ENCODE measurements around the gene TCP11X1. TPM values are rescaled to one million over a fixed set of nuclear protein-coding genes. Genes with fewer than 3 reads are reported as not detected.
"Not testable (repeated sequence)": the region's sequence is repeated elsewhere in the genome, so short reads cannot be mapped to it uniquely, and the experiment has no call there.

The TCP11X1 gene
- total RNA-seq (2022) (not detected in 2 replicates), Bru-seq, nascent RNA (not detected), BruChase-seq, experiment 1, labeled RNA remaining after a 2-hour chase (not detected), BruChase-seq, experiment 2, labeled RNA remaining after a 6-hour chase (percentile 7 among the genes with signal in this experiment)
- long read RNA-seq: 0 reads

DNA sequence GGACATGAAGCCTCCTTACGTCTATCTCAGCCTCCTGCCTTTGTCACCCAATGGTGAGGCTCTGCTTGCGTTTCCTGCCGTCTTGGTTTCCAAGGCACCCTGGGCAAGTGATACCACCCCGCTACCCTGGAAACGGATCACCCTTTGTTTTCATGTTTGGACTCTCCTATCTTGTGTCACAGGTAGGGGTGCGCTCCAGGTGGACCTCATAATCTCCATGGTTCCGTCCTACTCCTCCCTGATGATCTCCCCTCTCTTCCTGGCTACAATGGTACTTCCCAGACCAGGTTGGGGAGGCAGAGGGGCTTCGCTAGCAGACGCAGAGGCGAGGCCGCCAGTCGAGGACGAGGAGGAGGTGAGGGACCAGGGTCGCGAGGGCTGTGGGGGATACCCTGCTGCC, at the start of gene TCP11X1:
Gene TCP11X1 (plus strand): TSS at position 316 of the 400 bp plus-strand sequence.
- H3K27ac Mint-ChIP-seq (ENCODE audit: unreplicated experiment); H3K4me1 ChIP-seq; H3K36me3 Mint-ChIP-seq (ENCODE audit: insufficient read depth, unreplicated experiment); H3K4me3 Mint-ChIP-seq (ENCODE audit: unreplicated experiment); CTCF ChIA-PET; BruUV-seq (replicated peaks); intact Hi-C loops (cut with micrococcal nuclease; ENCODE audit: unreplicated experiment); H3K4me3 ChIP-seq (ENCODE audit: low read depth, low read length); H3K9me3 Mint-ChIP-seq (ENCODE audit: unreplicated experiment); H3K4me1 Mint-ChIP-seq (ENCODE audit: low read depth, unreplicated experiment); DNase-seq; POLR2A ChIA-PET; H3K36me3 ChIP-seq (ENCODE audit: control insufficient read depth, insufficient read depth, low read length); H3K9me3 ChIP-seq; H3K27me3 ChIP-seq (replicated peaks; ENCODE audit: control insufficient read depth, insufficient read depth, low read length); H3K27me3 Mint-ChIP-seq (ENCODE audit: insufficient read depth, unreplicated experiment): not testable (repeated sequence)

- no peak overlapping the region for H3K4me3 ChIP-seq (ENCODE audit: low read depth, low read length)
- ChIA-PET CTCF (no interaction called here), POLR2A (no interaction called here)
- no peaks in the 10 kb centered on the region for H3K36me3 ChIP-seq (ENCODE audit: control insufficient read depth, insufficient read depth, low read length)
- Mint-ChIP-seq H3K4me3 (ENCODE audit: unreplicated experiment) (no peak overlapping the region), H3K36me3 (ENCODE audit: insufficient read depth, unreplicated experiment) (no peaks in the 10 kb centered on the region), H3K27ac (ENCODE audit: unreplicated experiment) (no peak overlapping the region), H3K9me3 (ENCODE audit: unreplicated experiment) (no peaks in the 10 kb centered on the region), H3K4me1 (ENCODE audit: low read depth, unreplicated experiment) (no peaks in the 10 kb centered on the region), H3K27me3 (ENCODE audit: insufficient read depth, unreplicated experiment) (no peaks in the 10 kb centered on the region)
- intact Hi-C loops (cut with micrococcal nuclease; ENCODE audit: unreplicated experiment): no loop called here
- no peak for TF ChIP-seq CTCF (IDR thresholded peaks at IDR 0.05; ENCODE audit: insufficient read depth in 1 of 2, low read depth in 1 of 2, low read length in 1 of 2, severe bottlenecking in 1 of 2, unreplicated experiment in 1 of 2)
- BruUV-seq (replicated peaks): no TSS peak
- H3K4me1 ChIP-seq: no peaks in the 10 kb centered on the region
- no peak for DNase-seq
- H3K27me3 ChIP-seq (replicated peaks; ENCODE audit: control insufficient read depth, insufficient read depth, low read length): no peaks in the 10 kb centered on the region
- no peaks in the 10 kb centered on the region for H3K9me3 ChIP-seq
Measured at GRCh38 chrX:102185967-102186720, 29.0 kb upstream of the TCP11X1 start.

DNA sequence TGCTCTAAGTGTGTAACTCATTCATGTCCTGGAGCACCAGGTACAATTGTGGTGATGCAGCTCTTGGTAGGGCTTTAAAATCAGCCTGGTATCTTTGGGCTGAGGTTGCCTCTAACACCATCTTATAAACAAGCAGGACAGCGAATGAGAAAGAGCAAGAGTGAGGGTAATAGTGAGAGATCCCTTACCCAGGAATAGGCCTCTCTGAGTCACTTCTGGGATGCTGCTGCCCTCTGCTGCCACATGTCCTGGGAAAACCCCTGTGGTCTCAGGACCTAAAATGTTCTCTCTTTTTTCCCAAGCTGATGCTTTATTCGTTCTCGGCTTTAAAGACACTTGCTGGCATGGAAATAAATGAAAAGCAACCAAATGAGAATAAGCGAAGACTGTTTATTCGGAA, 7.2 kb upstream of the TCP11X1 start:
- H3K36me3 Mint-ChIP-seq (ENCODE audit: insufficient read depth, unreplicated experiment); H3K36me3 ChIP-seq (ENCODE audit: control insufficient read depth, insufficient read depth, low read length); H3K27me3 ChIP-seq (replicated peaks; ENCODE audit: control insufficient read depth, insufficient read depth, low read length); H3K4me1 Mint-ChIP-seq (ENCODE audit: low read depth, unreplicated experiment); CTCF ChIA-PET; H3K4me3 Mint-ChIP-seq (ENCODE audit: unreplicated experiment); H3K4me1 ChIP-seq; H3K9me3 Mint-ChIP-seq (ENCODE audit: unreplicated experiment); H3K27me3 Mint-ChIP-seq (ENCODE audit: insufficient read depth, unreplicated experiment); H3K4me3 ChIP-seq (ENCODE audit: low read depth, low read length); DNase-seq; BruUV-seq (replicated peaks); POLR2A ChIA-PET; H3K9me3 ChIP-seq; intact Hi-C loops (cut with micrococcal nuclease; ENCODE audit: unreplicated experiment); H3K27ac Mint-ChIP-seq (ENCODE audit: unreplicated experiment): not testable (repeated sequence)

DNA sequence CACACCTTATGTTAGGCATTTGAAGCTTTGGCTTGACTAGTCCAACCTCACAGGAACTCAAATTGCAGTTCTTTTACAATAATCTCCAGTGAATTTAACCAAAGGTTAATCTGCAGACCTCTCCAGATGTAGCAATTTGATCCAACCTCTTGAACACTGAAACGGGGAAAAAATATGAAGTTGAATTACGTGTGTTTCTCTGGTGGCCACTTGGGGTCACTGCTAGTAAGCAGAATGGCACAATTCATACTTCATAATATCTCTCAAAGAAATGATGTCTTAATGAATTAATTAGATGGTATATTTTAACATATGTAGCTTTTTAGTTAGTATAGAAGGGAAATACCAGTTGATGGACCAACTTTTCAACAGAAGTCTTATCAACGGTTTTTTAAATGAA, 1.4 kb downstream of the TCP11X1 start:
- POLR2A ChIA-PET; BruUV-seq (replicated peaks); H3K9me3 Mint-ChIP-seq (ENCODE audit: unreplicated experiment); H3K27me3 ChIP-seq (replicated peaks; ENCODE audit: control insufficient read depth, insufficient read depth, low read length); H3K27ac Mint-ChIP-seq (ENCODE audit: unreplicated experiment); H3K4me3 ChIP-seq (ENCODE audit: low read depth, low read length); H3K27me3 Mint-ChIP-seq (ENCODE audit: insufficient read depth, unreplicated experiment); H3K36me3 Mint-ChIP-seq (ENCODE audit: insufficient read depth, unreplicated experiment); intact Hi-C loops (cut with micrococcal nuclease; ENCODE audit: unreplicated experiment); H3K4me1 Mint-ChIP-seq (ENCODE audit: low read depth, unreplicated experiment); H3K36me3 ChIP-seq (ENCODE audit: control insufficient read depth, insufficient read depth, low read length); CTCF ChIA-PET; DNase-seq; H3K4me3 Mint-ChIP-seq (ENCODE audit: unreplicated experiment); H3K9me3 ChIP-seq; H3K4me1 ChIP-seq: not testable (repeated sequence)

- CTCF ChIA-PET; H3K4me1 ChIP-seq; H3K27ac Mint-ChIP-seq (ENCODE audit: unreplicated experiment); BruUV-seq (replicated peaks); H3K9me3 Mint-ChIP-seq (ENCODE audit: unreplicated experiment); H3K27me3 Mint-ChIP-seq (ENCODE audit: insufficient read depth, unreplicated experiment); H3K4me3 ChIP-seq (ENCODE audit: low read depth, low read length); H3K36me3 ChIP-seq (ENCODE audit: control insufficient read depth, insufficient read depth, low read length); POLR2A ChIA-PET; H3K27me3 ChIP-seq (replicated peaks; ENCODE audit: control insufficient read depth, insufficient read depth, low read length); H3K36me3 Mint-ChIP-seq (ENCODE audit: insufficient read depth, unreplicated experiment); intact Hi-C loops (cut with micrococcal nuclease; ENCODE audit: unreplicated experiment); H3K4me3 Mint-ChIP-seq (ENCODE audit: unreplicated experiment); H3K9me3 ChIP-seq; DNase-seq; H3K4me1 Mint-ChIP-seq (ENCODE audit: low read depth, unreplicated experiment): not testable (repeated sequence)
Measured at GRCh38 chrX:102235678-102236077, 20.6 kb downstream of the TCP11X1 start.

DNA sequence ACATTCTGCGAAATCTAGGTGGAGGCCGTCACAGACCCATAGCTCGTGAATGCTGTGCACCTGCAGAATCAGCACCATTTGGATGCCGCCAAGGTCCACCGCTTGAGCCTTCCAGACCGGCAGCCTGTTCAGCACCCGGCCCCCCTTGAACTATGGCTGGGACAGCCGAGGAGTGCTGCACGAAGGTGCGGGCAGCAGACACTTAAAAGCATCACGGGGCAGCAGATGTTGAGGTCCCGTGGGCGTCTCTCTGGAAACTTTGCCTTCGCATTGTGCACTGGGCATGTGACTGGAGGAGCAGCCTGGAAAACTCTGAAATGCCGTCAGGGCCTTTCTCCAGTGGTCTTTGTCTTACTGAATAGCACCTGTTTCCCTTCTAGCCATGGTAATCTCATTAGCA, 25.2 kb downstream of the TCP11X1 start:
- CTCF ChIA-PET: not testable (repeated sequence)

More for the DNA sequence above, 25.2 kb downstream of the TCP11X1 start:
- intact Hi-C loops (cut with micrococcal nuclease; ENCODE audit: unreplicated experiment); H3K9me3 ChIP-seq; H3K36me3 Mint-ChIP-seq (ENCODE audit: insufficient read depth, unreplicated experiment); H3K4me3 Mint-ChIP-seq (ENCODE audit: unreplicated experiment); H3K27me3 Mint-ChIP-seq (ENCODE audit: insufficient read depth, unreplicated experiment); H3K27ac Mint-ChIP-seq (ENCODE audit: unreplicated experiment); POLR2A ChIA-PET; H3K4me1 ChIP-seq; H3K36me3 ChIP-seq (ENCODE audit: control insufficient read depth, insufficient read depth, low read length); DNase-seq; H3K9me3 Mint-ChIP-seq (ENCODE audit: unreplicated experiment); BruUV-seq (replicated peaks); H3K4me3 ChIP-seq (ENCODE audit: low read depth, low read length); H3K27me3 ChIP-seq (replicated peaks; ENCODE audit: control insufficient read depth, insufficient read depth, low read length); H3K4me1 Mint-ChIP-seq (ENCODE audit: low read depth, unreplicated experiment): not testable (repeated sequence)

Data from Caco-2 (cell line).